ENCODE data around the gene FGF12.

The FGF12 gene

DNA sequence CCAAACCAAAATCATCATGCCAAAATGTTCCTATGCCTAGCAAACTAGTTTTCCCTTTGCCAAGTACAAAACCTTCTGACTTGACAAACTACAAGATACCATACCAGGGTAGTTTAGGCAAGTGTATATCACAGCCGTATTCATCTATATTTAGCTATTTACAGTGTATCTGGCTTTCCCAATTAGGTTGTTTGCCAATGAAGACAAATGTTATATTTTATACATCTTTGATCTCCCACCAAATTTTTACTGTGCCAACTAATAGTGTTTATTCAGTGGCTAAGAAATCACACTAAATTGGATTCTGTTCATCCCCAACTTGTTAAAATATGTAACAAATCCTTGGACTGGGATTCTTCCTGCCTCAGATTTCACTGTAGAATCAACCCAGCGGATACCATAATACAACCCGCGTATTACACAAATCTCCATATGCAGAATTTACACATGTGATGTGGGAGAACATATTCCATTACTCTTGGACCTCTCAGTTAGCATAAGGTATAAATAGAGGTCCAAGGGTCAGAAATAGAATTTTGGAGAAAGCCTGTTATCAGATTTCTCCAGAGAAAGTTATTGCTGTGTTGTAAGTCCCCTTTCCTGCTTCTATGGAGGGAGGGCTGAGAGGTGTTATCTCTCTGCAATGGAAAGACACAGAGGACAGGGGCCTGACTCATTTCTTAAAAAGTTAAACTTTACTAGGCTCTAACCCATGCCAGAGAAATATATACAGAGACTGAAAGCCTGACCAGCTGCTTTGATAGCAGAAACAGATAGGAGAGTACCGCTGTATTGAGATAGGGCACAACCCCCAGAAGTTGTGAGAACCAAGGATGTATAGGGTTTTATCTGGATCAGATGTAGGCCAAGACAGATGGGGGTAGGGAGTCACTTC is 467.0 kb downstream of the FGF12 start:
- DNase-seq (ENCODE audit: low read depth) = no peak

DNA sequence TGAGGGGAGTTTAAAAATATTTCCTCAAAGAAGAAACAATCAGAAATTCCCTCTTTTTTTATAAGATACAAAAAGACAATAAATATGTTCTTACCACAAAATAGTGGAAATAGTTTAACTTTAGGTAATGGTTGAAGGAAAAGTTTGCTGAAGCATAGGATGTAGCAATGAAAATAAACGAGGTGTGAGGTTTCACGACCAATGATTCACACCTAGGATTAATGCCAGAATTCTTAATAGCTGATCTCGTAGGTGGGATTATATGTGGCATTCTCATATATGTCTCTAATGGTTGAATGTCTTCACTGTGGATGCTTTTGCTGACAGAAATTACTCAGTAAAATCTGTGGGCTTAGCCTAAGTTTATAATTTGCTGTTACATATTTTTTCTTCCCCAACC is 467.7 kb downstream of the FGF12 start:
- no peak for DNase-seq (ENCODE audit: low read depth)

DNA sequence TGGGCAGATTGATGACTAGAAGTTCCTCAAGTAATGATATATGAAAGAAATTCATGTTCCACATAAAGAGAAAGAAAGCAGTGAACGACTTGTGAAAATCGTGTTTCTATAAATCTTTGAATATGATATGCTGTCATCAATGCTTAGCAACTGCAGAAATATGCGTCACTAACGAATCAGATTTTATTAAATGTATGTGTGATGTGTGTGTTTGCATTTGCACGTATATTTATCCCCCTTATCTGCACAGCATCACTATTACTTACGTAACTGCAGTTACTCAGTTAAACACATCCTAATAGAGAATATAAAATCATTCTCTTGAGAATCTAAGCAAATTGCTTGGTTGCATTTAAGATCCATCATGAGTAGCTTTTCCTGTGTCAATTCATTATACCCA is 468.6 kb downstream of the FGF12 start:
- DNase-seq (ENCODE audit: low read depth) = no peak

DNA sequence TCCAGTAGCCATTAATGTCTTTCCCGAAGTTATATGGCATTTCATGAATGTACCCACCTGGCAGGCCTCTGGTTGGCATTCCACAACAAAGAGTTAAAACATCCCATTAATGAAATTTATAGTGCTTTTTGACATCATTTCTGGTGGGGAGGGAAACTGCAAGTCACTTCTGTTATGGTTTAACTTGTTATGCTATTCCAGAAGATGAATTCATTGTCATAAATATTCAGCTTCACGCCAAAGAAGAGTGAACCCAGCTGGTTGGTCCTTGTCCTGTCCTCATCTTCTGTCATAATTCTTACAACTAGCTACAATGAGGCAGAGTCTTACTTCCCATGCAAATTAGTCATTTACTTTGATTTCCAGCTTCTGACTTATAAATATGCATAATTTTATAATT is 471.5 kb downstream of the FGF12 start:
- no peak for DNase-seq (ENCODE audit: low read depth)

DNA sequence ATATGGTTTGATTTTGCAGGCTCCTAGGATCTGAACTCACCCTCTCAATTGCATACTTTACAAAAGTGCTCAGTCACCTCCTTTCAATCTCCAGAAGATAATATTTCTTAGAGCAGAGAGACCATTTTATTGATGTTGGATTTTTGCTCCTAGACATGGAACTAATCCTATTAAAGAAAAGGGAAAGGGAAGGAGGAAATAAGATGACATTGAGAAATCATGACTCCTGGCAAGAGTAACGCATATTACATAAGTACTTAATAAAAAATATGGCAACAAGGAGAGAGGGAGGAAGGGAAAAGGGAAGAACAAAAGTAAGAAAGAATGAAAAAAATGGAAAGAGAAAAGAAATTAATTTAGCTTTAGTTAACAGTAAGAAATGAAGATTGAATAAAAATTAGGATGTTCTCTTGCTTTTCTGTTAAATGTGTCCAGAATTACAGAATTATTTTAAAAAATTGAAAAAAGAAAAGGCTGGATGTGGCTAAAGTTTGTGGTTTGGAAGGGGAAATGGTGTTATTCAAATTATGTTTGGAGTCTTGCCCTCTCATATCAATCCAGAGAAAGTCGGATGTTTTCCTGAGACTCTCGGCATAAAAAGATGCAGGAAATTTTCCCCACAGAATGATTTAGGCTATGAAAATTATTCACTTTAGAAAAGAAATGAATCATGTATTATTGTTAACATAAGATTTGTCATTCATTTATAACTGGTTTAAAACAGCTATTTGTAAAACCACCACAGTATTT is 474.0 kb downstream of the FGF12 start:
- no peak for DNase-seq (ENCODE audit: low read depth)

DNA sequence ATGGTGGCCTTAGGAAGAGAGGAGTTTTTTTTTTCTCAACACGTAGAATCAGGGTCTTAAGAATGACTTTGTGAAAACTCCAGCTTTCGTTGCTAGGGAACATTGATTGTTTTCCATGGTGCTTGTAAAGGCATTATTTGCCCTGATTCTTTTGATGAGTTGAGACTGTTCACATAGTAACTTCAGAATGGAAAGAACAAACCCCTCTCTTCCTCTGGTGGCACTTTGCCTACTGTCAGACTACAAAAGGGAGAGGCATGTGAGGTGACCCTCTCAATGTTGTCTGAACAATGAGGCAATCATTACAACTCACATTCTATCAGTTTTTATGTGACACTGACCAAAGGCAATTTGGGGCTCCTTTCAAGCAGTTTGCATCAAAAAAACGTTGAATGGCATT is 477.8 kb downstream of the FGF12 start:
- no peak for DNase-seq (ENCODE audit: low read depth)

DNA sequence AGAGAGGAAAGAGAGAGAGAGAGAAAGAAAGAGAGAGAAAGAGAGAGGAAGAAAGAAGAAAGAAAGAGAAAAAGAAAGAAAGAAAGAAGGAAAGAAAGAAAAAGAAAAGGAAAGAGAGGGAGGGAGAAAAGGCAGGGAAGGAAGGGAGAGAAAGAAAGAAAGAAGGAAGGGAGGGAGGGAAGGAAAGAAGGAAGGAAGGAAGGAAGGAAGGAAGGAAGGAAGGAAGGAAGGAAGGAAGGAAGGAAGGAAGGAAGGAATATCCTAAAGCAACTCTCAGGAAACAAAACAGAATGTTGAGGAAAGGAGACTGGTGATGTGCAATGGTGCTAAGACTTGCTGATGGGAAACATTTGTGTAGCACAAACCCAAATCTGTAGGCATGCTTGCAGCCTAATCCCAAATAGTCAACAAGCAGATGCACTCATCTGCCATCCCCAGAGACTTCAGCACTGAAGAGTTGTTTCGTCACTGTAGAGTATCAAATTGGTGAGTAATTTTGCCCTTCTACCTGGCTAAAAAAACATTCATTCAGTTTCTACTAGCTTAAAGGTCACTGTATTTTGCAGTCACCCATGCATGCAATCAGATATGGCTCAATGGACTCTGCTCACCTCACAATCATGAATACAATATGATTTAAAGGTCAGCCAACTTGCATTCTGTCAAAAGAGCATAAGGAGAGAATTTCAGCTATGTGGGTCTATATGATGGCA is 480.3 kb downstream of the FGF12 start:
- no peak for DNase-seq (ENCODE audit: low read depth)

DNA sequence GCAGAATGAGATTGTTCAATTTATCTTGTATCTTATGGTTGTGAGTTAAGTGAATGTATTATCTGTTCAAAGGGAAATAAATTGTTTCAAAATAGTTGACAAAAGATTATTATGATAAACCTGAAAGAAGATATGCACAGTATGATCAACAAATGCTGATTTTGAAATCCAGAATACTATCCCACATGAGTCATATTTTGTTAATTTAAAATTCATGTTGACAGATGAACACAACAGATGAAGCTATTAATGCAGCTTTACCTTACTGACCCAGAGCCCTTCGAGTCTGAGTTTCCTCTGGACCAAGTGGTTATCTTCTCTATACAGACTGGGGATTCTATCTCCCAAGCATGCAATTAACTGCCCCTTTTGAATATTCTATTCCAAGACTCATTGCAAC is 482.8 kb downstream of the FGF12 start:
- no peak for DNase-seq (ENCODE audit: low read depth)

DNA sequence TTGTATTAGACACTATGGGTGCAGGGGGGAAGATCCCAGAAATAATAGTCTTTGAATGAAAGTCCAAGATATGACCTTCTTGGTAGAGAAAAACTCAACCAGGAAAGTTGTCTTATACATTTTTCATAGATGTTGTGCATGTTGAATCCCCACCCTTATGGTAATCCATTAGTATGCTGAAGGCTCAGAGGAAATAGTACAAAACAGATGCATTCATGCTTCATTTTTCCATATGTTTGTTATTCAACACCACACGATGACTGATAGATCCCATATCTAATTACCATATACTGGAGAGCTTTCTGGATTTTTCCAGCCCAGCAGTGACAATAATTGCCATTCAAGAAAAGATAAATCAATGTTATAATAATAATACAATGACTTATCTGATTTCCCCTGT is 487.4 kb downstream of the FGF12 start:
- DNase-seq (ENCODE audit: low read depth) = no peak

DNA sequence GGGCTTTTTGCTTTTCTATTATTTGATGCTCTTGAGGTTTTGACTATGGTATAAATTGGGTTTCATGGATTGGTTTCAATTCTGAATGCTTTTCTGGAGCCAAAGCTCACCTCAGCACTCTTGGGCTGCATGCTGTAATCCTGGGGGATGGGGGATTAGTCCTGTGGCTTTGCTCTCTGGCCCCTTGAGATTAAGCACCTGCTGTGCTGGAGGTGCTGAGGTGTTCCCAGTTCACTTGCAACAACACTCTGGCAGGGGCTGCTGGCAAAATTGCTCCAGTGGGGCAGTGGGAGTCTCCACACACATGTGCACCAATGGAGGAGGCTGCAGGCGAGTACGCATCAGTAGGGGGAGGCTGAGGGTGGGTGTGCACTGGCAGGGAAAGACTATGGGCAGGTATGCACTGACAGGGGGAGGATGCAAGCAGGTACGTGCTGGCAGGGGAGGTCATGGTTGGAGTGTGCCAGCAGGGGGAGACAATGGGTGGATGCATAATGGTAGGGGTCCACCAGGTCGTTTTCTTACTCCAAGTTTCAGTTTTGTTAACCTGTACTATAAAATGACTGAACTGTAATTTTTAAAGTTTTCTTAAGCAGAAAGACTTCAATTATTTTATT is 489.2 kb downstream of the FGF12 start:
- no peak for DNase-seq (ENCODE audit: low read depth)

DNA sequence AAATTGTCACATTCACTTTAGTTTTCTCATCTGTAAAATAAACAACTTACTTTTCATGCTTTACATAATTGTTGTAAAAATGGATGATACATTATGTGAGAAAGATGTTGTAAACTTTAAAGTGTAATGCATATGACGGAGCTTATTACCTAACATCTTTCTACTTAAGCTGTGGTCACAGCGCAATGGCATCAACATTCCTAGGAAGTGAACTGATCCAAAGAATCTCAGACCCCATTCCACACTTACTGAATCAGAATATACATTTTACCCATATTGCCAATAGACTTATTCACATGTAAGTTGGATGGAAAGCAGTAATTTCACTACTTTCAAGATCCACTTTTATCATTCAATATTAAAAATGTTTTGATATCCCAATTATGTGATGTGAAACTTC is 497.5 kb downstream of the FGF12 start:
- DNase-seq (ENCODE audit: low read depth) = no peak

DNA sequence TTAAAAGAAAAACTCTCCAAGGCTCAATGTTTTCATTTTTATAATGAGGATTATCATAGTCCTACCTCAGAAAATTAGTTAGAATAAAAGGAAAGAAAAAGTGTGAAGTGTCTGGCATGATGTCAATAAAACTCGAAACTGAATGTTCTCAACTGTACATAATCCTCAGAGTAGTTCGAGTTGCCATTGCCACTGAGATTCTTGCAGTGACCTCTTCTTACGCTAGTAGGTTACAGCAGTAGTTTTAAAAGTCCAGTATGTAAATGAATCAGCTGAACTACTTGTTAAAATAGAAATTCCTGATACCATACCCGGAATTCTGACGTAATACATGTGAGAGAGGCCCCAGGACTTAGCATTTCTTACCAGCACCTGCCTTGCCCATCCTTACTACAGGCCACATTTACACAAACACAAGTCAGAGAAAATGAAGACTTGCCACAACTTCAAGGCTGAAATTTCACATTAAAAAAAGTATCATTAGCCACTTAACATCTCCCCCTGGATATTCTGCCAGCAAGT is 502.6 kb downstream of the FGF12 start:
- no peak for DNase-seq (ENCODE audit: low read depth)

DNA sequence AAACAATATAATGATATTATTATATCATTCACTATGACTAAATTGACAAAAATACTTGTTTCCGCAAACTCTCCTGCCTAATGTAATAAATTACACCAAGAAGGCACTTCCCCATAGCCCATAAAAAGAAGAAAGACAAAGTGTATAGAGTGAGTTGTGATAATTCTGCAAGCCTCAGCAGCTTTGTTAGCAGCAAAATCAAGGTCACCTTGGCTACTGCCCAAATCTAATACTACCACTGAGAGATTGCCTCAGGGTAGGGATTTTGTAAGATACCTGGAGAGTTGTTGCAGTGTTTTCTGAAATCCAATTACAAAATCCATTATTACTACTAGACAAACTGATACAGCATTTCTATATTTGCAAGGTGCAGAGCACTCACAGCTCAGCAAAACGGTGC is 503.5 kb downstream of the FGF12 start:
- no peak for DNase-seq (ENCODE audit: low read depth)

DNA sequence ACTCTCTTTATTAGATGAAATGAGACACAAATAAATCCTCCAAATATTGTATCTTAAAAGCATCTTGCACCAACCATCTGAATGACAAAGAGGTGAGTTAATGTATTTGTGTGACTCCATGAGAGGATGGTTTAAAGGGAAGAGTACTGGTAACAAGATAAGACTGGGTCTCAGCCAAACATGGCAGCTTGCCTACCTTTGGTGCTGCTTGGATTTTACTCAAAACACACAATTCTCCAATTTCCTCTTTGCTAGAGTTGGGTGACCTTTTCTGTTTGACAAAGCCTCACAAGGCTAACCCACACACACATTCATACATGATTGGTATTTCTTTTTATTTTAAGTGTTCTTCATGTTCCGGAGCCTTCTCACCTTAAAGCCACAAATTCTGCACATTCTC is 506.4 kb downstream of the FGF12 start:
- DNase-seq (ENCODE audit: low read depth) = no peak

DNA sequence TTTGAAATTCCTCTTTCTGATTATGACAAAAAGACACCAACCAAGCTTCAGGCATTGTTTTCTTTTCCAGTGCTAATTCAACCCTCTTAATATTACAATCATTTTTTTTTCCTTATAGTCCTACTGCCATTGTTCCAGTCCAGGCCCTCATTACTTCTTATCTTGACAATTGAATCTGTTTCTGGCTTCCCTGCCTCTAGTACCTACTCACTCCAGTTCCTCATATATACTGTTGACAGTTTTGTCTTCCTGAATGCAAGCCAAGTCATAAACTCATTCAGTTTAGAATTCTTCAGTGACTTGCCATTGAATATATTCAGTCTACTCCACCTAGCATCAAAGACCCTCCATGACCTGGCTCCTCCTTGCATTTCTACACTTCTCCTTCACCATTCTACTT is 507.4 kb downstream of the FGF12 start:
- DNase-seq (ENCODE audit: low read depth) = no peak

DNA sequence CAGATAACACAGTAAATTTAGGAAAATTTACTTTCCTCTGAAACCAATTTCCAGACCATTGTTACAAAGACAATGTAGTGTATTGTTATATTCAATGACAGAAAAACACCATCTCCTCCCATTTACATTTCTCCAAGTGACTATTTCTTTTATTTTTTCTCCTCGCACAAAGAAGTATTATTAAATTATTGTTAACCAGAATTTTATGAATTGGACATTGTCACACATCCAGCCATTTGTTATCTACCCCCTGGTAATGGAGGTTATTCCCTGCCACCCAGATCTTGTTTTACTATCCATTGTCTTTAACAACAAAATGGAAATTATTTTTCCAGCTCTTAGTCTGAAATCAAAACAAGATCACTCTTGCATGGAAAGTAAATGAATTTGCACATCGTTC is 511.3 kb downstream of the FGF12 start:
- DNase-seq (ENCODE audit: low read depth) = no peak

DNA sequence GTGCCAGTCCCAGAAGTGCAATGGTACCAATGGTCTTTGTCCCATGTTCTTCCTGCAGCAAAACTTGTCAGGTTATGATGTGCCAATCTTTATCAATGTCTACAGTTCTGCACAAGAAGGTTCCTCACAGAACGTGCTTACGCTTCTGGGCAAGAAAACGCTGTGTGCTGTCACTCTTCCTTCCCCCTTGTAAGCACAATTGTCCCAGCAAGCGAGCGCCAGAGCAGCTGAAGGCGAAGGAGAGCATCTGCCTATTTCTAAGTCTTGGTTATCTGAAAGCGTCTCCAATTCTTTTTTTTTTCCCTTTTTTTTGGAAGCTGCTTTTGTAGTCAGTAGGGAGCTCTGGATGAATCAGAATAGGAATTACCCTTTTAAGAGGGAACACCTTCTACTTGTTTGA is 514.4 kb downstream of the FGF12 start:
- no peak for DNase-seq (ENCODE audit: low read depth)

DNA sequence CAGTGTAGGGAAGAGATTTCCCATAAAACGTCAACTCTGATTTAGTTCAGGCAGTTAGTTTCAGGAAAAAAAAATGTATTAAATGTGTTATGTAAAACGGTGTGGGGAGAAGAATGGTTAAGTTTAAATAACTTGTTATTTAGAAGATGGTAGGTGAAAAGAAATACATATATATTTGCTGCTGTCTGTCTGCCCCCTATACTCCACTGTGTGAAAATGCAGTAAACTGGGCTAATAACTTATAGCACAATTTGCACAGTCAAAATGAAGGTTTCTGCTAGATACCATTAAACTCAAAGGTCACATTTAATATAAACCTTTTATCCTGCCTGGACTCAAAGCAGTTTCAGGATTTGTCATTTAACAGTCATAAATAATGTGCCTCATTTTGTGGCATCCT is 515.0 kb downstream of the FGF12 start:
- no peak for DNase-seq (ENCODE audit: low read depth)

DNA sequence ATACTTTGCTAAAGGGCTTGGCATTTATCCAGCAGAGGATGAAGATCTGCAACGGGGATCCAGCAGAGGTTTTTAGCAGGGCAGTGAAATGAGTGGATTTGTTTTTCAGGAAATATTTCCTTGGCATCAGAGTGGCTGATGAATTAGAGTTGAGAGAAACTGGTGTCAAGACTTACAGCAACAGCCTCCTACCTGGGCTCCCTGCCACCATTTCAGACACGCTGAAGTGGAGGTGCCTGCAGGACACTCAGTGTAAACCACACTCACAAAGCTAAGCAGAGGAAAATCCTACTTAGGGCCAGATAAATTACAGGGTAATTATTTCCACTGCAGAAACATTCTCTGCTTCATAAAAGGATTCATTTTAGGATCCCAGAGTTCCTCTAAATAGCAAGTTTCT is 519.7 kb downstream of the FGF12 start:
- DNase-seq (ENCODE audit: low read depth) = no peak

DNA sequence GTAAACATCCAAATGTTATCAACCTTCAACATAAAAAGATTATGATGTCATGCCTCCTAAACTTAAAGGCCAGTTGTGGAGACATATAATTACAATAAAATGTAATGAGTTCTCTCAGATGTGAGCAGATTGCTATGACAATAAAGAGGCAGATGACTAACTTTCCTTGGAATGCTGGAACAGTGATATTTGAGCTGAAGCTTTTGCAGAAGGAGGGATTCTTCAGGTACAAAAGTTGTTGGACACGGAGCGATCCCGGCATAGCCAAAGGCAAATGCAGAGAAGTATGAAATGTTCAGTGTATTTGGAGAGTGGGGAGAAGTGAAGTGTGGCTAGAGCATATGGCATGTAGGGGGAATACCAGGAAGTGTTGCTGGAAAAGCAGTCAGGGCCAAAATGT is 520.1 kb downstream of the FGF12 start:
- DNase-seq (ENCODE audit: low read depth) = no peak

DNA sequence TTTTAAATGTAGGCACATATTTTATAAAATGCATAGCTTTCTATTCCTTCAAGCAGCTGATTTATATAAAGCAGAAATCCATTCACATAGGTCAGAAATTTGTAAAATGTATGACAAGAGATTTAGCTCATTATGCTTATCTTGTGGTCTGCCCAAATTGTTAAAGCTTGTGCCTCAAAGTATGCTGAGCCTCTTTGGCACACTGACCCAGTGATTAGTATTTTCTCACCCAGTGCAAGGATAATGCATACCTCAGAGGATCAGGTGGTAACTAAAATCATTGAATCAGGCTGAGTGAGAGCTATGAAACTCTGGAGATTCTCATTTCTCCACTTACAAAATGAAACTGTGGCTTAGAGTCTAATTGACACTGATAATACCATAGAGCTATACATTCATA is 533.3 kb downstream of the FGF12 start:
- DNase-seq (ENCODE audit: low read depth) = no peak

DNA sequence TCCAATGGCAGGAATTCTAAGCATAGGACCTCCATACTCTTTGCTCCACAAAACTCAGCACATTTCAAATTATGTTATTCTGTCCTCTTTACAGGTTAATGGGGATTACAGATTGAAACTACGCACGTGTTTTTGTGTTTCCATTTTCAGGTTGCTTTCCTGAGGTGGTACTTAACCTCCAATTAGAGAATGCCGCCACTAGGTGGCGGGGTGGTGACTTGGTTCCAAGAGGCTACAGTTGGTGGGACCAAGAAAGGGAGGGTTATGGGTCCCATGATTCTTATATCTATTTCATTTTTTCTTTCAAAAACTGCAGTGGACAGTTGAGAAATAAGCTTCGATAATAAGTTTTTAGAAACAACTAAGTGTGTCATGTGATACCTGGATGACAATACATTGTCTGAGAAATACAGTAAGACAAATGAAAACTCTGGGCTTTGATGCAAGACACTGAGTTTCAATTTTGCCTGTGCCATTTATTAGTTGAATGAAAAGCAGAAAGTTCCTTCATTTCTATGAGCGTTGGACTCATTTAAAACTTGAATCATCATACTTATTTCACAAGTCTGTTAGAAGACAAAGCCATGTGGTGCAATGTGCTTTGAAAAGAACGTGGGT is 539.0 kb downstream of the FGF12 start:
- DNase-seq (ENCODE audit: low read depth) = no peak
